A673 (cell line): ENCODE measurements around the gene GABARAPL2.

Source experiments
- CTCF ChIP-seq: fragments of 300-800, 200-600 bp; sonication (generic); conservative IDR thresholded peaks from 2 replicates; pipeline ENCODE4 v1.5.1; 2017; ENCODE audit warnings: low read depth, mild to moderate bottlenecking, antibody characterized with exemption, low read length, moderate library complexity, mixed read lengths
- EZH2 ChIP-seq: fragments of 200-600 bp; sonication (generic); IDR thresholded peaks from 2 replicates; pipeline ENCODE4 v1.6.1; 2017; ENCODE audit warnings: borderline replicate concordance, low read depth, mild to moderate bottlenecking, mixed read lengths, antibody characterized with exemption, low read length; ENCODE audit not compliant: poor library complexity, severe bottlenecking

GRCh38 chr16:75546293-75546692, 19.9 kb upstream of the GABARAPL2 start:
- TF ChIP-seq CTCF (no peak), EZH2 (no peak)
